Peyer's patch (tissue), 4 donors: ENCODE results near the gene MTG2. TPM values are rescaled to one million over a fixed set of nuclear protein-coding genes. Genes with fewer than 3 reads are reported as not detected.

Source experiments
- DNase-seq, 3 donors: peaks; one replicate each; pipeline ENCODE4 v3.0.0-alpha.2; 2017 to 2019
- H3K27ac ChIP-seq, 4 donors: fragments of 200-600 bp; sonication (generic); one replicate each; pipeline ENCODE4 v1.5.1; 2016 to 2019
- H3K27me3 ChIP-seq, 2 donors: fragments of 200-600 bp; sonication (generic); one replicate each; pipeline ENCODE4 v1.5.1; 2019
- H3K36me3 ChIP-seq, 3 donors: fragments of 200-600 bp; sonication (generic); one replicate each; pipeline ENCODE4 v1.5.1; 2016 to 2019
- H3K4me1 ChIP-seq, 4 donors: fragments of 200-600 bp; sonication (generic); one replicate each; pipeline ENCODE4 v1.5.1; 2016 to 2019
- H3K4me3 ChIP-seq, 4 donors: fragments of 200-600 bp; sonication (generic); 1 replicate in 3 of 4; 2 replicates in 1 of 4; pipeline ENCODE4 v1.5.1; 2016 to 2019; ENCODE audit warnings: mild to moderate bottlenecking in 1 of 4
- H3K9me3 ChIP-seq, 4 donors: fragments of 200-600 bp; sonication (generic); one replicate each; pipeline ENCODE4 v1.5.1; 2016 to 2019; ENCODE audit warnings: mild to moderate bottlenecking in 1 of 4
- CTCF ChIP-seq, 6 experiments: fragments of 450-650 bp in 4 of 6; fragments of 200-600 bp in 2 of 6; sonication (generic) in 1 of 6; IDR thresholded peaks; one replicate each; pipeline ENCODE4 v1.5.1; 2017 to 2019; ENCODE audit warnings: antibody characterized with exemption in 6 of 6, mild to moderate bottlenecking in 3 of 6, moderate library complexity in 1 of 6
- POLR2A ChIP-seq, 2 donors: fragments of 450-650 bp; IDR thresholded peaks; one replicate each; pipeline ENCODE4 v1.5.1; 2017; ENCODE audit warnings: antibody characterized with exemption in 2 of 2, mild to moderate bottlenecking in 2 of 2, moderate library complexity in 2 of 2
- total RNA-seq, 4 donors: library from RNA; depleted of rRNA; stranded (reverse); fragments of >200 nt; gene quantifications; one replicate each; pipeline ENCODE4 v1.1.0, GENCODE V29; 2016

Gene MTG2
- total RNA-seq, 4 donors from 2014 or later = 23.1 to 62.2 (median 31.6) TPM

GRCh38 chr20:62138912-62139311 is 43.9 kb upstream of the MTG2 start:
- DNase-seq = no peak
- peaks cover 0 to 65% (median 3%) of the 10 kb centered on the region in 3 donors for H3K36me3 ChIP-seq
- peaks cover 0 to 30% (median 9%) of the 10 kb centered on the region in 4 donors for H3K4me1 ChIP-seq
- no peaks in the 10 kb centered on the region for H3K9me3 ChIP-seq
- H3K27me3 ChIP-seq = no peaks in the 10 kb centered on the region
- H3K4me3 ChIP-seq = no peak overlapping the region
- TF ChIP-seq POLR2A (IDR thresholded peaks at IDR 0.05) (no peak), CTCF (IDR thresholded peaks at IDR 0.05) (no peak)
- no peak overlapping the region for H3K27ac ChIP-seq

- H3K36me3 ChIP-seq = peaks cover 0 to 59% (median 3%) of the 10 kb centered on the region in 3 donors
- H3K27me3 ChIP-seq = no peaks in the 10 kb centered on the region
- H3K27ac ChIP-seq = no peak overlapping the region
- no peak for TF ChIP-seq POLR2A (IDR thresholded peaks at IDR 0.05)
- no peak for TF ChIP-seq CTCF (IDR thresholded peaks at IDR 0.05)
- no peak for DNase-seq
- H3K4me1 ChIP-seq = peaks cover 0 to 29% (median 12%) of the 10 kb centered on the region in 4 donors
- H3K9me3 ChIP-seq = no peaks in the 10 kb centered on the region
- H3K4me3 ChIP-seq = no peak overlapping the region
Measured at GRCh38 chr20:62139636-62140035, 43.2 kb upstream of the MTG2 start.

- TF ChIP-seq CTCF (IDR thresholded peaks at IDR 0.05) = no peak
- TF ChIP-seq POLR2A (IDR thresholded peaks at IDR 0.05) = no peak
Measured at GRCh38 chr20:62141043-62141396, 41.8 kb upstream of the MTG2 start.

GRCh38 chr20:62141397-62142251 is 41.2 kb upstream of the MTG2 start:
- peak in 1 of 3 donors; percentile 56 for DNase-seq
- Histone ChIP-seq H3K36me3 (peaks cover 0 to 39% (median 3%) of the 10 kb centered on the region in 3 donors), H3K4me3 (peak overlapping the region; percentile 87 to 99 (median 92))

More at GRCh38 chr20:62141043-62141396, 41.8 kb upstream of the MTG2 start:
- Histone ChIP-seq H3K4me1 (peaks cover 0 to 32% (median 14%) of the 10 kb centered on the region in 4 donors), H3K27ac (peak overlapping the region in 1 of 4 donors; percentile 100), H3K9me3 (no peaks in the 10 kb centered on the region), H3K27me3 (no peaks in the 10 kb centered on the region), H3K36me3 (peaks cover 0 to 45% (median 3%) of the 10 kb centered on the region in 3 donors), H3K4me3 (peak overlapping the region in 1 of 4 donors; percentile 99)
- DNase-seq = no peak

More at GRCh38 chr20:62141397-62142251, 41.2 kb upstream of the MTG2 start:
- Histone ChIP-seq H3K27me3 (no peaks in the 10 kb centered on the region), H3K9me3 (no peaks in the 10 kb centered on the region), H3K4me1 (peaks cover 0 to 34% (median 14%) of the 10 kb centered on the region in 4 donors), H3K27ac (peak overlapping the region; percentile 93 to 100 (median 94))
- TF ChIP-seq POLR2A (IDR thresholded peaks at IDR 0.05) (no peak), CTCF (IDR thresholded peaks at IDR 0.05) (peak in 3 of 6 experiments; percentile 25 to 29 (median 26))
